SK-N-MC (cell line): ENCODE results near the gene DIP2C.

ENCODE experiments used
- EZH2 ChIP-seq: fragments of 200-600 bp; sonication (generic); IDR thresholded peaks from one replicate; pipeline ENCODE4 v1.6.1; 2017; ENCODE audit warnings: antibody characterized with exemption
- FOXP2 ChIP-seq: optimal IDR thresholded peaks from 2 replicates; pipeline ENCODE3; 2011; ENCODE audit warnings: mild to moderate bottlenecking, moderate library complexity; ENCODE audit not compliant: insufficient read depth; ENCODE audit errors: extremely low read length, control extremely low read depth
- POLR2AphosphoS5 ChIP-seq: IDR thresholded peaks from 2 replicates; pipeline ENCODE4 v1.6.1; 2012; ENCODE audit warnings: mild to moderate bottlenecking, low read depth, low read length, borderline replicate concordance

DNA sequence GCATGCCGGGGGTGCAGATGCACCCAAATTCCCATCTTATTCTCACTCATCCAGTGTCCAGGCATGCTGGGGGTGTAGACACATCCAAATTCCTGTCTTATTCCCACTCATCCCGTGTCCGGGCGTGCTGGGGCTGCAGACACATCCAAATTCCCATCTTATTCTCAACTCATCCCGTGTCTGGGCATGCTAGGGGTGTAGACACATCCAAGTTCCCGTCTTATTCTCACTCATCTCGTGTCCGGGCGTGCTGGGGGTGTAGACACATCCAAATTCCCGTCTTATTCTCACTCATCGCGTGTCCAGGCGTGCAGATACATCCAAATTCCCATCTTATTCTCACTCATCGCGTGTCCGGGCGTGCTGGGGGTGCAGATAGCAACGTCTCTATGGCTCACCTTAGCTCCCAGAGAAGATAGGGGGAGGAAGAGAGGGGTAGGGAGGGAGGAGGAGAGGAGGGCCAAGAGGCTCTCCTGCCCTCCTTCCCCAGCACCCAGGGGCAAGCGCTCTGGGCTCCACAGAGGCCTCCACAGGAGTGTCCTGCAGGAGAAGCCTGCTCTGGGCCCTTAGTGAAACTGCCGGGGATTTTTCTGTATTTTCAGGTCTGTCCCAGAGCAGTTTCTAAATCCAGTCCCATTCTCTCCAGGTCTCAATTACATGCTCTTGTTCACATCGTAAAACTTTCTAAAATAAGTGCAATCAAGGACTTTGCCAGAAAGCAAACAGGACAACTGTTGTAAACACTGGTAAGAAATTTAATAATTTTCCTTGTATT is 210.8 kb downstream of the DIP2C start:
- no peak for TF ChIP-seq POLR2AphosphoS5
- TF ChIP-seq EZH2: no peak
- no peak for TF ChIP-seq FOXP2
